ENCODE results near the gene RBM6.

DNA sequence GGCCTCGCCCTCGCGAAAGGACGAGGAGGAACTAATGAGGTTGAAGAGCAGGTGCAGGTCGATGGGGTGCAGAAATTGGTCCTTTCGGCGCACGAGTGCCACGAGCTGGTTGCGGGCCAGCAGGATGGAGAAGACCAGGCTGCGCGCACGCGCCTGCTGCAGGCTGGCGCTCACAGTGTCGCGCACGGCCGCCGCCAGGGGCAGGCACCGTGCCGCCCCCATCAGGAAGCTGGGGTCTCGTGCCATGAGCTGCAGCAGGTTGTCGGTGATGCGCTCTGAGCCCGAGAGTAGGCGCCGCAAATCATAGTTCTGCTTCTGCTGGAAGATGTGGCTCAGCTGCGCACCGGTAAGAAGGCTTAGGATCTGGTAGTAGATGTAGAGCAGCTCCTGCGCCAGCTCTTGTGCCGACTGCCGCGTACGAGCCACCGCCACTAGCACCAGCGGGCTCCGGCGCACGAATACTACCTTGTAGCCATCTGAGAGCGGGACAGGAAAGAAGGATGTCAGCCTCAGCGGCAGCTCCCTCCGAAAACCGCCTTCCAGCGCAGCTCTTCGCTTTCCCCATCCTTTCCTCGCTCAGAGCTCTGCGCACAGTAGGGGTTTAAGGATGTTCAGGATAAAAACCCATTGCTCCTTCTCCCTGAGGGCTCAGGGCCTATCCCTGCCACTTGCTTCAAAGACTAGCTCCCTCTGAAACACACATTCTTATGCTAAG lies 29.4 kb upstream of the RBM6 start:
- TF ChIP-seq, protein P1, sequence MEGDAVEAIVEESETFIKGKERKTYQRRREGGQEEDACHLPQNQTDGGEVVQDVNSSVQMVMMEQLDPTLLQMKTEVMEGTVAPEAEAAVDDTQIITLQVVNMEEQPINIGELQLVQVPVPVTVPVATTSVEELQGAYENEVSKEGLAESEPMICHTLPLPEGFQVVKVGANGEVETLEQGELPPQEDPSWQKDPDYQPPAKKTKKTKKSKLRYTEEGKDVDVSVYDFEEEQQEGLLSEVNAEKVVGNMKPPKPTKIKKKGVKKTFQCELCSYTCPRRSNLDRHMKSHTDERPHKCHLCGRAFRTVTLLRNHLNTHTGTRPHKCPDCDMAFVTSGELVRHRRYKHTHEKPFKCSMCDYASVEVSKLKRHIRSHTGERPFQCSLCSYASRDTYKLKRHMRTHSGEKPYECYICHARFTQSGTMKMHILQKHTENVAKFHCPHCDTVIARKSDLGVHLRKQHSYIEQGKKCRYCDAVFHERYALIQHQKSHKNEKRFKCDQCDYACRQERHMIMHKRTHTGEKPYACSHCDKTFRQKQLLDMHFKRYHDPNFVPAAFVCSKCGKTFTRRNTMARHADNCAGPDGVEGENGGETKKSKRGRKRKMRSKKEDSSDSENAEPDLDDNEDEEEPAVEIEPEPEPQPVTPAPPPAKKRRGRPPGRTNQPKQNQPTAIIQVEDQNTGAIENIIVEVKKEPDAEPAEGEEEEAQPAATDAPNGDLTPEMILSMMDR (tag by site-specific recombination; IDR thresholded peaks at IDR 0.05), result no peak
- no peak for TF ChIP-seq ZSCAN30 (tag by site-specific recombination; IDR thresholded peaks at IDR 0.05)
- TF ChIP-seq, protein P2, sequence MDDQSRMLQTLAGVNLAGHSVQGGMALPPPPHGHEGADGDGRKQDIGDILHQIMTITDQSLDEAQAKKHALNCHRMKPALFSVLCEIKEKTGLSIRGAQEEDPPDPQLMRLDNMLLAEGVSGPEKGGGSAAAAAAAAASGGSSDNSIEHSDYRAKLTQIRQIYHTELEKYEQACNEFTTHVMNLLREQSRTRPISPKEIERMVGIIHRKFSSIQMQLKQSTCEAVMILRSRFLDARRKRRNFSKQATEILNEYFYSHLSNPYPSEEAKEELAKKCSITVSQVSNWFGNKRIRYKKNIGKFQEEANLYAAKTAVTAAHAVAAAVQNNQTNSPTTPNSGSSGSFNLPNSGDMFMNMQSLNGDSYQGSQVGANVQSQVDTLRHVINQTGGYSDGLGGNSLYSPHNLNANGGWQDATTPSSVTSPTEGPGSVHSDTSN (CRISPR knock-in tag; IDR thresholded peaks at IDR 0.05), result no peak
- TF ChIP-seq ZBTB21 (tag by site-specific recombination; IDR thresholded peaks at IDR 0.05), result no peak
- TF ChIP-seq ZNF791 (tag by site-specific recombination; IDR thresholded peaks at IDR 0.05), result no peak
- TF ChIP-seq GLI4 (tag by site-specific recombination; IDR thresholded peaks at IDR 0.05), result no peak
- TF ChIP-seq GLIS2 (tag by site-specific recombination; IDR thresholded peaks at IDR 0.05), result no peak
- TF ChIP-seq ZNF776 (tag by site-specific recombination; IDR thresholded peaks at IDR 0.05; ENCODE audit: borderline replicate concordance), result no peak
- TF ChIP-seq YY1 (tag by site-specific recombination; IDR thresholded peaks at IDR 0.05), result no peak
- no peak for TF ChIP-seq ZNF292 (tag by site-specific recombination; IDR thresholded peaks at IDR 0.05; ENCODE audit: borderline replicate concordance, low read depth)
- no peak for TF ChIP-seq ZFP3 (tag by site-specific recombination; IDR thresholded peaks at IDR 0.05; ENCODE audit: low read depth)
- no peak for TF ChIP-seq ZNF777 (tag by site-specific recombination; IDR thresholded peaks at IDR 0.05; ENCODE audit: borderline replicate concordance)
- TF ChIP-seq GLI2 (tag by site-specific recombination; IDR thresholded peaks at IDR 0.05; ENCODE audit: borderline replicate concordance, low read depth), result no peak

Measured in HEK293 (cell line).